Endothelial cell of umbilical vein (primary cell): Measurements from ENCODE around the gene SOX14. TPM values are rescaled to one million over a fixed set of nuclear protein-coding genes. Genes with fewer than 3 reads are reported as not detected.
A peak's percentile ranks its signal among the peaks of the same experiment; 100 is the strongest.

ENCODE experiments used
- BruUV-seq: library from RNA; stranded (reverse); fragments of 400-500 nt; replicated peaks from 2 replicates; lab custom pipeline; 2021; lab: Mats Ljungman, UMichigan
- CTCF ChIA-PET: fragments of 300-600, 350-600 bp; sonication (Branson Sonifier 250); formaldehyde crosslinking; loops from one replicate; lab custom pipeline; 2021; ENCODE audit warnings: antibody characterized with exemption, inconsistent platforms; lab: Charles Lee
- POLR2A ChIA-PET: fragments of 300-600, 350-600 bp; sonication (Branson Sonifier 250); formaldehyde crosslinking; loops from one replicate; lab custom pipeline; 2021; ENCODE audit warnings: antibody characterized with exemption, inconsistent platforms; lab: Charles Lee
- DNase-seq: peaks from one replicate; pipeline ENCODE4 v3.0.0-alpha.2; 2011; ENCODE audit warnings: low read depth, low spot score
- FAIRE-seq: peaks from 2 replicates; lab custom pipeline; 2011; peaks lifted over from hg19 to GRCh38; lab: Jason Lieb, UNC
- H2AFZ ChIP-seq: 2 replicates; pipeline ENCODE4 v1.6.0; 2012; ENCODE audit warnings: low read depth, low read length, control low read depth, inconsistent platforms
- H3K27ac ChIP-seq: 2 replicates; pipeline ENCODE4 v1.5.1; 2011; ENCODE audit warnings: low read depth, mild to moderate bottlenecking, control low read depth, low read length, moderate library complexity; ENCODE audit not compliant: insufficient read depth
- H3K27me3 ChIP-seq, 2 experiments: 2 replicates each; pipeline versions ENCODE4 v1.6.0 to v1.6.1; 2011; ENCODE audit warnings: low read length in 2 of 2, mixed read lengths in 1 of 2; ENCODE audit not compliant: control insufficient read depth in 2 of 2, insufficient read depth in 2 of 2
- H3K36me3 ChIP-seq, 2 experiments: 2 replicates in 1 of 2; 3 replicates in 1 of 2; pipeline ENCODE4 v1.5.1; 2011; ENCODE audit warnings: low read length in 2 of 2, mild to moderate bottlenecking in 1 of 2, moderate library complexity in 1 of 2; ENCODE audit not compliant: control insufficient read depth in 2 of 2, insufficient read depth in 2 of 2; ENCODE audit errors: extremely low read depth in 1 of 2
- H3K4me1 ChIP-seq: 3 replicates; pipeline ENCODE4 v1.5.1; 2011; ENCODE audit warnings: mild to moderate bottlenecking, low read length; ENCODE audit not compliant: control insufficient read depth, insufficient read depth; ENCODE audit errors: extremely low read depth
- H3K4me2 ChIP-seq: 2 replicates; pipeline ENCODE4 v1.6.1; 2011; ENCODE audit warnings: low read length, control low read depth, mixed read lengths; ENCODE audit not compliant: insufficient read depth
- H3K4me3 ChIP-seq, 3 experiments: fragments of 200-600 bp in 1 of 3; sonication (generic), shearing (Covaris generic) in 1 of 3; replicated peaks in 1 of 3; 2 replicates each; pipeline ENCODE4 v1.5.1; 2011 to 2016; ENCODE audit warnings: control low read depth in 3 of 3, low read length in 3 of 3, mild to moderate bottlenecking in 2 of 3, inconsistent platforms in 1 of 3, low read depth in 1 of 3, moderate library complexity in 1 of 3; ENCODE audit not compliant: insufficient read depth in 1 of 3
- H3K79me2 ChIP-seq: 2 replicates; pipeline ENCODE4 v1.6.0; 2012; ENCODE audit warnings: low read length, inconsistent platforms; ENCODE audit not compliant: control insufficient read depth, insufficient read depth
- H3K9ac ChIP-seq: replicated peaks from 2 replicates; pipeline ENCODE3; 2011; ENCODE audit warnings: low read length, control low read depth; ENCODE audit not compliant: insufficient read depth; ENCODE audit errors: extremely low read depth
- H3K9me1 ChIP-seq: replicated peaks from 3 replicates; pipeline ENCODE4 v1.6.0; 2011; ENCODE audit warnings: mild to moderate bottlenecking, low read length; ENCODE audit not compliant: control insufficient read depth, insufficient read depth; ENCODE audit errors: extremely low read depth
- H3K9me3 ChIP-seq: replicated peaks from 2 replicates; pipeline ENCODE4 v1.5.1; 2012; ENCODE audit warnings: low read length, inconsistent platforms; ENCODE audit not compliant: control insufficient read depth, insufficient read depth
- H4K20me1 ChIP-seq: replicated peaks from 2 replicates; pipeline ENCODE3; 2011; ENCODE audit warnings: mild to moderate bottlenecking, low read length; ENCODE audit not compliant: control insufficient read depth, insufficient read depth; ENCODE audit errors: extremely low read depth
- EZH2 ChIP-seq: IDR thresholded peaks from 2 replicates; pipeline ENCODE4 v1.6.1; 2012; ENCODE audit warnings: borderline replicate concordance, low read depth, mild to moderate bottlenecking, moderate library complexity, low read length, inconsistent platforms; ENCODE audit not compliant: severe bottlenecking
- FOS ChIP-seq: IDR thresholded peaks from 2 replicates; pipeline ENCODE4 v1.6.1; 2011; ENCODE audit warnings: mild to moderate bottlenecking, low read length, moderate library complexity, borderline replicate concordance; ENCODE audit not compliant: insufficient read depth
- GATA2 ChIP-seq: IDR thresholded peaks from 2 replicates; pipeline ENCODE4 v1.7.0; 2011; ENCODE audit warnings: low read depth, mild to moderate bottlenecking, moderate library complexity, mixed read lengths, low read length; ENCODE audit not compliant: insufficient read length, insufficient read depth
- JUN ChIP-seq: IDR thresholded peaks from 2 replicates; pipeline ENCODE4 v1.6.1; 2011; ENCODE audit warnings: borderline replicate concordance, low read depth; ENCODE audit not compliant: insufficient read length, insufficient read depth
- MYC ChIP-seq: IDR thresholded peaks from one replicate; pipeline ENCODE4 v1.6.1; 2011; ENCODE audit warnings: mild to moderate bottlenecking, low read depth, low read length
- POLR2A ChIP-seq: IDR thresholded peaks from 2 replicates; pipeline ENCODE4 v1.6.1; 2012; ENCODE audit warnings: low read depth, mild to moderate bottlenecking, control low read depth, low read length
- POLR2AphosphoS5 ChIP-seq: IDR thresholded peaks from 2 replicates; pipeline ENCODE4 v1.6.1; 2012; ENCODE audit warnings: low read depth, mild to moderate bottlenecking, control low read depth, low read length, moderate library complexity; ENCODE audit not compliant: insufficient read depth
- dilution Hi-C: fragments of 300-500 bp; cut with MboI; formaldehyde crosslinking; loops from one replicate; pipeline ENCODE4 v1.15.0; 2019; ENCODE audit warnings: low sequenced_read_pairs; ENCODE audit not compliant: extremely low pct_ligation_motif_present
- intact Hi-C: fragments of 100-400 bp; cut with micrococcal nuclease; formaldehyde crosslinking; loops from one replicate; pipeline ENCODE4 v1.10.0; 2022
- polyA plus RNA-seq, 4 experiments: library from polyadenylated mRNA; depleted of rRNA in 3 of 4; stranded (reverse) in 3 of 4; unstranded in 1 of 4; fragments of >200 nt; gene quantifications; 2 replicates each; pipeline versions ENCODE4 v1.2.1 to v1.2.3, GENCODE V29; 2011 to 2012; ENCODE audit warnings: missing spikeins in 1 of 4
- total RNA-seq: library from RNA; stranded (reverse); gene quantifications from 2 replicates; pipeline ENCODE4 v1.2.3, GENCODE V29; 2021
- TF ChIP-seq, protein P1 (sequence below): IDR thresholded peaks from 2 replicates; pipeline ENCODE4 v1.6.1; 2011; ENCODE audit not compliant: insufficient read depth, insufficient read length
- TF ChIP-seq, protein P2 (sequence below), 2 donors: IDR thresholded peaks; 1 replicate in 1 of 2; 2 replicates in 1 of 2; pipeline ENCODE4 v1.5.1; 2011; ENCODE audit warnings: low read length in 2 of 2, mild to moderate bottlenecking in 2 of 2, moderate library complexity in 2 of 2, control low read depth in 1 of 2, inconsistent platforms in 1 of 2, low read depth in 1 of 2; ENCODE audit not compliant: insufficient read depth in 1 of 2; ENCODE audit errors: extremely low read depth in 1 of 2

The SOX14 gene
- total and polyA plus RNA-seq, 2 donors (not counting 3 experiments of a cell fraction or from before 2014, with no cell fraction given): not detected

DNA sequence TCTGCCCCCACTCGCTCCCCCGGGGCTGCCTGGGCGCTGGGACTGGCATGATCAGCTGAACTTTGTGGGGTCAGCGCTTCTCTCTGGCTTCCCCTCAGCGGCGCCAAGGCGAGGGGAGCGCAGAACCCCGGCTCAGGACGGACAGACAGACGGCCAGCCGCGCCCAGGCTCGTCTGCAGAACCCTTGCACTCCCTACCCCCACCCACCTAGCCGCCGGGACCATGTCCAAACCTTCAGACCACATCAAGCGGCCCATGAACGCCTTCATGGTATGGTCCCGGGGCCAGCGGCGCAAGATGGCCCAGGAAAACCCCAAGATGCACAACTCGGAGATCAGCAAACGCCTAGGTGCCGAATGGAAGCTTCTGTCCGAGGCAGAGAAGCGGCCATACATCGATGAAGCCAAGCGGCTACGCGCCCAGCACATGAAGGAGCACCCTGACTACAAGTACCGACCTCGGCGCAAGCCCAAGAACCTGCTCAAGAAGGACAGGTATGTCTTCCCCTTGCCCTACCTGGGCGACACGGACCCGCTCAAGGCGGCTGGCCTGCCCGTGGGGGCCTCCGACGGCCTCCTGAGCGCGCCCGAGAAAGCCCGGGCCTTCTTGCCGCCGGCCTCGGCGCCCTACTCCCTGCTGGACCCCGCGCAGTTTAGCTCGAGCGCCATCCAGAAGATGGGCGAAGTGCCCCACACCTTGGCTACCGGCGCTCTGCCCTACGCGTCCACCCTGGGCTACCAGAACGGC, 621 bp downstream of the SOX14 start:
- dilution Hi-C loops: no loop called here
- no peaks in the 10 kb centered on the region for H3K9me3 ChIP-seq
- H4K20me1 ChIP-seq: no peaks in the 10 kb centered on the region
- peaks cover 89 to 95% of the 10 kb centered on the region in 2 experiments for H3K27me3 ChIP-seq
- no peaks in the 10 kb centered on the region for H3K36me3 ChIP-seq
- CTCF ChIA-PET: no interaction called here
- peak; percentile 53 for TF ChIP-seq EZH2
- no peak for TF ChIP-seq POLR2A
- H3K9ac ChIP-seq: no peak overlapping the region
- FAIRE-seq (no peak), DNase-seq (no peak)
- no peak overlapping the region for H3K4me3 ChIP-seq
- no TSS peak for BruUV-seq
- no peak overlapping the region for H2AFZ ChIP-seq
- H3K4me1 ChIP-seq: peaks cover 3% of the 10 kb centered on the region
- no peaks in the 10 kb centered on the region for H3K79me2 ChIP-seq
- H3K4me2 ChIP-seq: no peak overlapping the region
- POLR2A ChIA-PET: no interaction called here
- H3K27ac ChIP-seq: no peak overlapping the region
- H3K9me1 ChIP-seq: no peaks in the 10 kb centered on the region
- intact Hi-C loops: no loop called here

DNA sequence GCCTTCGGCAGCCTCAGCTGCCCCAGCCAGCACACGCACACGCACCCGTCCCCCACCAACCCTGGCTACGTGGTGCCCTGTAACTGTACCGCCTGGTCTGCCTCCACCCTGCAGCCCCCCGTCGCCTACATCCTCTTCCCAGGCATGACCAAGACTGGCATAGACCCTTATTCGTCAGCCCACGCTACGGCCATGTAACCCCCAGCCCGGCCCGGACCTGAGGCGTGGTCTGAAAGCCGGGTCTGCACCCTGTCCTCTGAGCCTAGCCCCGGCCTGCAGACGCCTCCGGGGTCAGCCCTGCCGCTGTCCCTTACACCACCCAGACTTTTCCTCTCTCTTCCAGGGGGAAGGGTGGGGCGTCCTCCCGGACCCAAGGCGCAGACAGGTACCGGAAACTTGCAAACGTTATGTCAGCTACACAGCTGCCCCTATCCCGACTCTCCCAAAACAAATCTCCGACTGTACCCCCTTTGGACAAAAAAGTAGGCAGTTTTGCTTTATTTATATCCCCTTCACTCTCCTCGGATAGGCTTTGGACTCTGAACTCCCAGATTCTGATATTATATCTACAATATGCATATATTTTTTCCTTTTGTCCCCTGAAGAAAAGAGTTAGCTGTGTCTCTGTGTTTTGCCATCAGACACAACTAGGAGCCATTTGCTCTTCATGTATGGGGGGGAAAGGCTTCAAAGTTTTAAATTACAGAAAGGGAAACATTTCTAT, 1.4 kb downstream of the SOX14 start:
- no peak overlapping the region for H3K27ac ChIP-seq
- H3K4me1 ChIP-seq: peaks cover 3% of the 10 kb centered on the region
- no TSS peak for BruUV-seq
- no peaks in the 10 kb centered on the region for H3K9me3 ChIP-seq
- no peaks in the 10 kb centered on the region for H3K9me1 ChIP-seq
- TF ChIP-seq MYC: no peak
- TF ChIP-seq EZH2: no peak
- TF ChIP-seq POLR2AphosphoS5: no peak
- TF ChIP-seq JUN: no peak
- TF ChIP-seq, protein P1, sequence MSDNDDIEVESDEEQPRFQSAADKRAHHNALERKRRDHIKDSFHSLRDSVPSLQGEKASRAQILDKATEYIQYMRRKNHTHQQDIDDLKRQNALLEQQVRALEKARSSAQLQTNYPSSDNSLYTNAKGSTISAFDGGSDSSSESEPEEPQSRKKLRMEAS: no peak
- TF ChIP-seq FOS: no peak
- TF ChIP-seq, protein P2, sequence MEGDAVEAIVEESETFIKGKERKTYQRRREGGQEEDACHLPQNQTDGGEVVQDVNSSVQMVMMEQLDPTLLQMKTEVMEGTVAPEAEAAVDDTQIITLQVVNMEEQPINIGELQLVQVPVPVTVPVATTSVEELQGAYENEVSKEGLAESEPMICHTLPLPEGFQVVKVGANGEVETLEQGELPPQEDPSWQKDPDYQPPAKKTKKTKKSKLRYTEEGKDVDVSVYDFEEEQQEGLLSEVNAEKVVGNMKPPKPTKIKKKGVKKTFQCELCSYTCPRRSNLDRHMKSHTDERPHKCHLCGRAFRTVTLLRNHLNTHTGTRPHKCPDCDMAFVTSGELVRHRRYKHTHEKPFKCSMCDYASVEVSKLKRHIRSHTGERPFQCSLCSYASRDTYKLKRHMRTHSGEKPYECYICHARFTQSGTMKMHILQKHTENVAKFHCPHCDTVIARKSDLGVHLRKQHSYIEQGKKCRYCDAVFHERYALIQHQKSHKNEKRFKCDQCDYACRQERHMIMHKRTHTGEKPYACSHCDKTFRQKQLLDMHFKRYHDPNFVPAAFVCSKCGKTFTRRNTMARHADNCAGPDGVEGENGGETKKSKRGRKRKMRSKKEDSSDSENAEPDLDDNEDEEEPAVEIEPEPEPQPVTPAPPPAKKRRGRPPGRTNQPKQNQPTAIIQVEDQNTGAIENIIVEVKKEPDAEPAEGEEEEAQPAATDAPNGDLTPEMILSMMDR (IDR thresholded peaks at IDR 0.05; ENCODE audit: extremely low read depth in 1 of 2, insufficient read depth in 1 of 2, low read depth in 1 of 2, low read length in 2 of 2): no peak
- TF ChIP-seq POLR2A: no peak
- no peak for TF ChIP-seq GATA2
- H3K4me3 ChIP-seq: no peak overlapping the region
- no peaks in the 10 kb centered on the region for H4K20me1 ChIP-seq
- H2AFZ ChIP-seq: no peak overlapping the region
- POLR2A ChIA-PET: no interaction called here
- no peak overlapping the region for H3K9ac ChIP-seq
- dilution Hi-C loops (no loop called here), intact Hi-C loops (no loop called here)
- no peak overlapping the region for H3K4me2 ChIP-seq
- CTCF ChIA-PET: no interaction called here
- DNase-seq (no peak), FAIRE-seq (no peak)
- H3K27me3 ChIP-seq: peaks cover 93 to 99% of the 10 kb centered on the region in 2 experiments
- H3K36me3 ChIP-seq: no peaks in the 10 kb centered on the region
- H3K79me2 ChIP-seq: no peaks in the 10 kb centered on the region
